Adrenal gland (tissue), 19 donors: Measurements from ENCODE around the gene SLITRK2. TPM values are rescaled to one million over a fixed set of nuclear protein-coding genes. Genes with fewer than 3 reads are reported as not detected.

Experiments used
- DNase-seq, 7 donors: peaks; one replicate each; pipeline ENCODE4 v3.0.0-alpha.2; 2019 to 2020
- H3K27ac ChIP-seq, 5 donors: fragments of 200-600 bp; sonication (generic) in 4 of 5; 1 replicate in 3 of 5; 2 replicates in 2 of 5; pipeline versions ENCODE4 v1.5.1 to v1.8.0; 2016 to 2020; ENCODE audit warnings: mild to moderate bottlenecking in 1 of 5
- H3K27me3 ChIP-seq: fragments of 200-600 bp; 2 replicates; pipeline ENCODE4 v1.8.0; 2021
- H3K36me3 ChIP-seq, 2 donors: fragments of 200-600 bp; replicated peaks in 1 of 2; 1 replicate in 1 of 2; 2 replicates in 1 of 2; pipeline versions ENCODE4 v1.5.1 to v1.8.0; 2018 to 2022
- H3K4me1 ChIP-seq, 2 donors: fragments of 200-600 bp; replicated peaks in 1 of 2; 1 replicate in 1 of 2; 2 replicates in 1 of 2; pipeline versions ENCODE4 v1.5.1 to v1.8.0; 2018 to 2021
- H3K4me3 ChIP-seq, 4 donors: fragments of 200-600 bp; sonication (generic) in 3 of 4; one replicate each; pipeline ENCODE4 v1.5.1; 2016 to 2018
- H3K9me3 ChIP-seq, 3 donors: fragments of 200-600 bp; sonication (generic) in 1 of 3; replicated peaks in 1 of 3; 1 replicate in 2 of 3; 2 replicates in 1 of 3; pipeline versions ENCODE4 v1.5.1 to v1.8.0; 2016 to 2021
- CTCF ChIP-seq, 6 experiments: fragments of 450-650 bp in 4 of 6; fragments of 200-600 bp in 2 of 6; sonication (generic) in 1 of 6; IDR thresholded peaks; 1 replicate in 5 of 6; 2 replicates in 1 of 6; pipeline versions ENCODE4 v1.5.1 to v1.8.0; 2016 to 2021; ENCODE audit warnings: antibody characterized with exemption in 6 of 6, mild to moderate bottlenecking in 2 of 6, moderate library complexity in 1 of 6
- POLR2A ChIP-seq, 2 donors: fragments of 450-650 bp; IDR thresholded peaks; one replicate each; pipeline ENCODE4 v1.6.1; 2017; ENCODE audit warnings: antibody characterized with exemption in 2 of 2, mild to moderate bottlenecking in 2 of 2, moderate library complexity in 1 of 2
- WGBS, 4 donors: extraction: QIAGEN DNeasy Blood & Tissue Kit in 2 of 4; methylation state at CpG; one replicate each; pipeline versions ENCODE4 v1.1.5 to v1.1.7; 2013 to 2017; 5-methylcytosine and 5-hydroxymethylcytosine counted together
- intact Hi-C, 2 donors: fragments of 100-400 bp; cut with DNase I; formaldehyde crosslinking; loops; one replicate each; pipeline versions ENCODE4 v1.14.1 to v1.15.0; 2022 to 2023
- long read RNA-seq, 10 donors: library from polyadenylated mRNA in 3 of 10; unstranded in 2 of 10; stranded (forward) in 1 of 10; transcript quantifications; one replicate each; pipeline ENCODE4 v2.0.0 and lab custom pipeline, GENCODE V29; 2021 to 2026
- polyA plus RNA-seq, 3 donors: library from polyadenylated mRNA; stranded (reverse); fragments of 200-250 nt in 2 of 3; fragments of 350-450 nt in 1 of 3; fragmentation: Illumina TruSeq in 1 of 3; extraction: RNeasy Lipid Tissue Mini Kit (QIAGEN cat#74804) in 1 of 3; gene quantifications; one replicate each; pipeline ENCODE4 v1.2.3, GENCODE V29; 2013 to 2014
- total RNA-seq, 9 donors: library from RNA; depleted of rRNA in 4 of 9; stranded (reverse); fragments of >200 nt in 4 of 9; fragments of 120-200 nt in 1 of 9; fragmentation: NEBNext Ultra II Directional in 1 of 9; extraction: Animal tissue kit (Norgen Biotek cat#: 25700) in 1 of 9; gene quantifications; one replicate each; pipeline versions ENCODE4 v1.1.0 to v1.2.4, GENCODE V29; 2013 to 2023
- donor health status: healthy with polysubstance abuse.
- donor health status: Bipolar disorder and iron deficiency.
- donor health status: DM: yes; HTN: yes; CAD: no.
- donor health status: DM: no; HTN: no; CAD: no.
- donor health status: DM: no; HTN: no; CAD: no.
- donor health status: DM: yes; HTN: yes; CAD: no.

Gene SLITRK2
- total RNA-seq (under 1 TPM; 0.04 to 0.61 (median 0.14) TPM), polyA plus RNA-seq (under 1 TPM; 0.15 to 0.30 (median 0.24) TPM)
- long read RNA-seq, donor 1 = 0 reads
- long read RNA-seq, donor 2, full-length matches to known transcripts = 5 of 5 reads
- long read RNA-seq, donor 2, partial matches to known transcripts = 0 of 5 reads
- long read RNA-seq, donor 2, other reads (novel, unspliced or antisense) = 0 of 5 reads
- long read RNA-seq, donor 3 = 0 reads
- long read RNA-seq, donor 4 = 0 reads
- long read RNA-seq, donor 5, partial matches to known transcripts = 0 of 1 reads
- long read RNA-seq, donor 5, other reads (novel, unspliced or antisense) = 1 of 1 reads
- long read RNA-seq, donor 6 = 0 reads
- long read RNA-seq, donor 7 = 0 reads
- long read RNA-seq, donor 8, full-length matches to known transcripts = 3 of 3 reads
- long read RNA-seq, donor 8, partial matches to known transcripts = 0 of 3 reads
- long read RNA-seq, donor 8, other reads (novel, unspliced or antisense) = 0 of 3 reads
- long read RNA-seq, donor 9, full-length matches to known transcripts = 3 of 3 reads
- long read RNA-seq, donor 9, partial matches to known transcripts = 0 of 3 reads
- long read RNA-seq, donor 9, other reads (novel, unspliced or antisense) = 0 of 3 reads
- long read RNA-seq, donor 10, full-length matches to known transcripts = 5 of 5 reads
- long read RNA-seq, donor 10, partial matches to known transcripts = 0 of 5 reads
- long read RNA-seq, donor 10, other reads (novel, unspliced or antisense) = 0 of 5 reads

GRCh38 chrX:145817331-145818185 is at the start of gene SLITRK2:
Gene SLITRK2 (plus strand): TSS chrX:145817829. CDS start chrX:145822426, 4,597 bp downstream.
- whole genome bisulfite sequencing, 4 donors = 0 to 25% (median 12%) methylated on average over 4 to 56 of the region's 60 CpGs
- Histone ChIP-seq H3K27me3 (peaks cover 59% of the 10 kb centered on the region), H3K9me3 (no peaks in the 10 kb centered on the region), H3K36me3 (no peaks in the 10 kb centered on the region), H3K4me1 (no peaks in the 10 kb centered on the region), H3K27ac (no peak within 1 kb of the TSS), H3K4me3 (peak within 1 kb of the TSS in 1 of 4 donors; percentile 6)
- TF ChIP-seq CTCF (IDR thresholded peaks at IDR 0.05) (no peak), POLR2A (IDR thresholded peaks at IDR 0.05) (no peak)
- intact Hi-C loops = no loop called here
- DNase-seq = no peak

DNA sequence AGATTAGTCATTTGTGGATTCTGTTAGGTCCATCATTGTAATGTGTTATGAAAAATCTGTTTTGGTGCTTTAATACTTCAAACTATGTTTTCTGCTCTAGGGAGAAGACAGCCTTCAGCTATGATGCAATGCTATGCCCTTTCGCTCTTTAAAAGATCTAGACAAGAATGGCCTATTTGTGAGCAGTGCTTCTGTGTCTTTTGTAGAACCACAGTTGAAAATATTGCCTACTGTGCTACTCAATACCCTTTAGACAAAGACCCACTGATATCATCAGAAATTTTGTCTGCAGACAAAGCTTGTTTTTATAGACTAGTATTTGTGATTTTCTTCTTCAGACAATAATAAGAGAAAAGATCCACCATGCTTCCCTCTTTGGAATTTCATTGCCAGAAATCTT is 44.6 kb upstream of the SLITRK2 start:
- intact Hi-C loops = no loop called here
- DNase-seq = no peak
- Histone ChIP-seq H3K4me1 (no peaks in the 10 kb centered on the region), H3K4me3 (no peak overlapping the region), H3K27me3 (no peaks in the 10 kb centered on the region), H3K36me3 (no peaks in the 10 kb centered on the region), H3K27ac (no peak overlapping the region), H3K9me3 (no peaks in the 10 kb centered on the region)
- WGBS, 4 donors = 44 to 81% (median 73%) methylated on average over 1 of the region's 1 CpG
- TF ChIP-seq CTCF (IDR thresholded peaks at IDR 0.05) (no peak), POLR2A (IDR thresholded peaks at IDR 0.05) (no peak)

- no peaks in the 10 kb centered on the region for H3K27me3 ChIP-seq
- no peak overlapping the region for H3K27ac ChIP-seq
- TF ChIP-seq POLR2A (IDR thresholded peaks at IDR 0.05) = no peak
- TF ChIP-seq CTCF (IDR thresholded peaks at IDR 0.05) = no peak
- intact Hi-C loops = no loop called here
- no peak for DNase-seq
- no peaks in the 10 kb centered on the region for H3K36me3 ChIP-seq
- H3K9me3 ChIP-seq = no peaks in the 10 kb centered on the region
- no peaks in the 10 kb centered on the region for H3K4me1 ChIP-seq
- H3K4me3 ChIP-seq = no peak overlapping the region
- WGBS, 4 donors = 62 to 75% (median 63%) methylated on average over 1 of the region's 1 CpG
These were observed 25.3 kb upstream of the SLITRK2 start for GRCh38 chrX:145792281-145792680.

- Histone ChIP-seq H3K27me3 (no peaks in the 10 kb centered on the region), H3K9me3 (no peaks in the 10 kb centered on the region), H3K4me3 (no peak overlapping the region), H3K4me1 (no peaks in the 10 kb centered on the region), H3K36me3 (no peaks in the 10 kb centered on the region), H3K27ac (no peak overlapping the region)
- intact Hi-C loops = no loop called here
- DNase-seq = no peak
- WGBS, 4 donors = 23 to 40% (median 34%) methylated on average over 2 of the region's 2 CpGs
- TF ChIP-seq POLR2A (IDR thresholded peaks at IDR 0.05) = no peak
- no peak for TF ChIP-seq CTCF (IDR thresholded peaks at IDR 0.05)
These were observed 14.1 kb upstream of the SLITRK2 start for GRCh38 chrX:145803508-145803907.
